Smooth muscle cell (in vitro differentiated cells): ENCODE results near the gene ALDH3B2. TPM values are rescaled to one million over a fixed set of nuclear protein-coding genes. Genes with fewer than 3 reads are reported as not detected.

Source experiments
- DNase-seq: peaks from one replicate; lab custom pipeline; 2025; ENCODE audit not compliant: unreplicated experiment; lab: John Stamatoyannopoulos, UW
- H2AFZ ChIP-seq: fragments of 200-600 bp; sonication (generic); 2 replicates; pipeline ENCODE4 v1.6.0; 2016; ENCODE audit warnings: antibody characterized with exemption, low read depth, mild to moderate bottlenecking
- H3F3A ChIP-seq: fragments of 200-600 bp; sonication (generic); 2 replicates; pipeline ENCODE4 v1.6.0; 2017; ENCODE audit warnings: antibody characterized with exemption, low read depth
- H3K27ac ChIP-seq: fragments of 200-600 bp; sonication (generic); 2 replicates; pipeline ENCODE4 v1.5.1; 2016; ENCODE audit warnings: low read depth, mild to moderate bottlenecking
- H3K27me3 ChIP-seq: fragments of 200-600 bp; sonication (generic); 2 replicates; pipeline ENCODE4 v1.6.1; 2016; ENCODE audit warnings: low read depth, mild to moderate bottlenecking
- H3K36me3 ChIP-seq: fragments of 200-600 bp; sonication (generic); 2 replicates; pipeline ENCODE4 v1.5.1; 2016; ENCODE audit warnings: low read depth
- H3K4me1 ChIP-seq: fragments of 200-600 bp; sonication (generic); 2 replicates; pipeline ENCODE4 v1.5.1; 2016; ENCODE audit warnings: low read depth
- H3K4me2 ChIP-seq: fragments of 200-600 bp; sonication (generic); 2 replicates; pipeline ENCODE4 v1.6.0; 2016; ENCODE audit warnings: mild to moderate bottlenecking
- H3K4me3 ChIP-seq: fragments of 200-600 bp; sonication (generic); 2 replicates; pipeline ENCODE4 v1.5.1; 2016; ENCODE audit warnings: mild to moderate bottlenecking
- H3K79me2 ChIP-seq: fragments of 200-600 bp; sonication (generic); 2 replicates; pipeline ENCODE4 v1.6.0; 2016; ENCODE audit warnings: low read depth, mild to moderate bottlenecking
- H3K9ac ChIP-seq: fragments of 200-600 bp; sonication (generic); 2 replicates; pipeline ENCODE4 v1.6.0; 2016; ENCODE audit warnings: low read depth
- H3K9me3 ChIP-seq: fragments of 200-600 bp; sonication (generic); replicated peaks from 2 replicates; pipeline ENCODE4 v1.5.1; 2016; ENCODE audit warnings: low read depth
- H4K20me1 ChIP-seq: fragments of 200-600 bp; sonication (generic); 2 replicates; pipeline ENCODE4 v1.6.0; 2016; ENCODE audit warnings: low read depth
- WGBS: methylation state at CpG from one replicate; pipeline ENCODE4 v1.1.7; 2016; ENCODE audit warnings: low lambda C conversion rate; 5-methylcytosine and 5-hydroxymethylcytosine counted together
- polyA plus RNA-seq: library from polyadenylated mRNA; unstranded; fragments of >200 nt; fragmentation: Nextera tagmentation; extraction: Ambion mirVana; gene quantifications from 2 replicates; pipeline ENCODE4 v1.2.1, GENCODE V29; 2016
- total RNA-seq: library from RNA; depleted of rRNA; stranded (reverse); fragments of >200 nt; gene quantifications from 2 replicates; pipeline ENCODE4 v1.2.3, GENCODE V29; 2014
- TF ChIP-seq, protein P1 (sequence below): fragments of 200-600 bp; sonication (generic); IDR thresholded peaks from 2 replicates; pipeline ENCODE4 v1.5.1; 2017; ENCODE audit warnings: borderline replicate concordance, mild to moderate bottlenecking, antibody characterized with exemption; ENCODE audit not compliant: insufficient read depth, poor library complexity, severe bottlenecking

Gene ALDH3B2
- total and polyA plus RNA-seq, 2 experiments from 2014 or later: 0.77 to 5.0 TPM

GRCh38 chr11:67646535-67647336 is 27.7 kb downstream of the ALDH3B2 start:
- Histone ChIP-seq H3K79me2 (no peaks in the 10 kb centered on the region), H3K4me2 (no peak overlapping the region), H3K36me3 (no peaks in the 10 kb centered on the region), H3K4me3 (no peak overlapping the region), H4K20me1 (no peaks in the 10 kb centered on the region), H3K9ac (no peak overlapping the region), H3K27me3 (no peaks in the 10 kb centered on the region), H3K9me3 (no peaks in the 10 kb centered on the region), H3K4me1 (no peaks in the 10 kb centered on the region), H3K27ac (no peak overlapping the region), H2AFZ (no peak overlapping the region), H3F3A (no peaks in the 10 kb centered on the region)
- DNase-seq: no peak
- TF ChIP-seq, protein P1, sequence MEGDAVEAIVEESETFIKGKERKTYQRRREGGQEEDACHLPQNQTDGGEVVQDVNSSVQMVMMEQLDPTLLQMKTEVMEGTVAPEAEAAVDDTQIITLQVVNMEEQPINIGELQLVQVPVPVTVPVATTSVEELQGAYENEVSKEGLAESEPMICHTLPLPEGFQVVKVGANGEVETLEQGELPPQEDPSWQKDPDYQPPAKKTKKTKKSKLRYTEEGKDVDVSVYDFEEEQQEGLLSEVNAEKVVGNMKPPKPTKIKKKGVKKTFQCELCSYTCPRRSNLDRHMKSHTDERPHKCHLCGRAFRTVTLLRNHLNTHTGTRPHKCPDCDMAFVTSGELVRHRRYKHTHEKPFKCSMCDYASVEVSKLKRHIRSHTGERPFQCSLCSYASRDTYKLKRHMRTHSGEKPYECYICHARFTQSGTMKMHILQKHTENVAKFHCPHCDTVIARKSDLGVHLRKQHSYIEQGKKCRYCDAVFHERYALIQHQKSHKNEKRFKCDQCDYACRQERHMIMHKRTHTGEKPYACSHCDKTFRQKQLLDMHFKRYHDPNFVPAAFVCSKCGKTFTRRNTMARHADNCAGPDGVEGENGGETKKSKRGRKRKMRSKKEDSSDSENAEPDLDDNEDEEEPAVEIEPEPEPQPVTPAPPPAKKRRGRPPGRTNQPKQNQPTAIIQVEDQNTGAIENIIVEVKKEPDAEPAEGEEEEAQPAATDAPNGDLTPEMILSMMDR: no peak
- WGBS: 90% methylated on average over 24 of the region's 24 CpGs

- Histone ChIP-seq H3K27me3 (no peaks in the 10 kb centered on the region), H2AFZ (no peak overlapping the region), H3K79me2 (no peaks in the 10 kb centered on the region), H3K4me3 (no peak overlapping the region), H3F3A (no peaks in the 10 kb centered on the region), H3K9me3 (no peaks in the 10 kb centered on the region), H3K4me2 (no peak overlapping the region), H3K27ac (no peak overlapping the region), H3K36me3 (no peaks in the 10 kb centered on the region), H3K4me1 (no peaks in the 10 kb centered on the region), H4K20me1 (no peaks in the 10 kb centered on the region), H3K9ac (no peak overlapping the region)
- 89% methylated on average over 23 of the region's 24 CpGs for WGBS
- TF ChIP-seq, protein P1: no peak
- no peak for DNase-seq
These were observed 28.6 kb downstream of the ALDH3B2 start for GRCh38 chr11:67645521-67646461.

DNA sequence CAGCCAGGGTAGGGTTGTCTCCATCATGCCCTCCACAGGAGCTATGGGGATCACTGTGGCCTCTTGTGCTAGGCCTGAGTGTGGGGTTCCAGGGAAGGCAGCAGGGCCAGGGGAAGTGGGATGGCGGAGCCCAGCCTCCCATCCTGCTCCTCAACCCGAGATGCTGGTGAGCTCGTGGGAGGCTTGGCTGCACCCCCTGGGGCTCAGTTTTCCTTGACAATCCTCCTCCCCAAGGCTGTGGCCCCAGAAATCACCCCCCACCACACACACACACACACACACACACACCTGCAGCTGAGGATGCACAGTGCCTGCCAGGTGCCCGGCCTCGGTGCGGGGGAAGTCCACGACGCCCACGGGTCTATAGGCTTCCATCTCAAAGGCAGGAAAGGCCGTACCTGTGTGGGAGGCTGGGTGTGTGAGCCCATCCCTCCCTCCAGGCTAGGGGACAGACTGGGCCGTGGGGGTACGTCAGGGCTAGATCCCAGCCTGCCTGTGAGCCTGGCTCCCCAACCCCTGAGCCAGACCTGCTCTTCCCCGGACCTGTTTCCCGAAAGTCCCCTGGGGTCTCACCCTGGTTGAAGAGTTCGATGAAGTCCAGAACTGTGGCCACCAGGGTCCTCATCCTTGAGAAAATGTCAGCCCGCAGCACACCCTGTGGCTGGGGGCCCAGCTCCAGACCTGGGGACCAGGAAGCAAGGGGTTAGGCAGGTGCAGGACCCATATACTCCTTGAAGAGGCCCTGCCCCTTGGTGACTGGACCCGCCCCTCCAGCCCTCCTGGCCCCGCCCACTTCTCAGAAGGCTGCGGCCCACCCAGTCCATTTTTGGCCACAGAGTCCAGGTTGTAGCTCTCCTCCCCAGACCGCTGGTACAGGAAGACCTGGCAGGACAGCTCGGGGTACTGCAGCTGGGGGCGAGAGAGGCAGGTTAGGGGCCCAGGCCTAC is 29.7 kb downstream of the ALDH3B2 start:
- Histone ChIP-seq H3K4me1 (no peaks in the 10 kb centered on the region), H3K9ac (no peak overlapping the region), H3K36me3 (no peaks in the 10 kb centered on the region), H4K20me1 (no peaks in the 10 kb centered on the region), H3K27me3 (peaks cover 6% of the 10 kb centered on the region), H3K27ac (no peak overlapping the region), H2AFZ (no peak overlapping the region), H3K9me3 (no peaks in the 10 kb centered on the region), H3K4me2 (no peak overlapping the region), H3F3A (no peaks in the 10 kb centered on the region), H3K79me2 (no peaks in the 10 kb centered on the region), H3K4me3 (no peak overlapping the region)
- TF ChIP-seq, protein P1: no peak
- 92% methylated on average over 22 of the region's 22 CpGs for WGBS
- no peak for DNase-seq
